ENCODE results near the gene RIC3.

Gene RIC3

DNA sequence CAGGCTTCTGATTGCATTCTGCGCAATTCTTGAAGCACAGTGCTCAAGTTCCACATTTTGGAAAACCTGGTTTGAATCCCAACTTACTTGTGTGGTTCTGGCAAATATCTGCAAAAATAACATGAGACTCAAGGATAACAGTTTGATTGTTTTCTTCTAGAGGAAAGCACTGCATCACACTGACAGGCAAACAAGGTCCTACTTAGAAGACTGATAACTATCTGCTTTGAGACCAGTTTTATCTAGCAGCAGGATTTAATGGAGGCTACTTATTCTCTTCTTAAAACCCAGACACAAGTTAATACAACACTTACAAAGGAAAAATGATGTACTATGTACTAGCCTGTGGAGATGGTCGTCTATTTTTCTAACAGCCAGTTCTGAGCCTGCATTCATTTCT, 41.4 kb downstream of the RIC3 start:
- DNase-seq (ENCODE audit: low spot score): no peak
- TF ChIP-seq CTCF (IDR thresholded peaks at IDR 0.05; ENCODE audit: extremely low read depth, insufficient read depth, missing control alignments): no peak
- in situ Hi-C loops (cut with MboI; ENCODE audit: low pct_unique_long_range_greater_than_20kb, low sequenced_read_pairs, unreplicated experiment): no loop called here

- no peak for DNase-seq (ENCODE audit: low spot score)
- no peak for TF ChIP-seq CTCF (IDR thresholded peaks at IDR 0.05; ENCODE audit: extremely low read depth, insufficient read depth, missing control alignments)
- in situ Hi-C loops (cut with MboI; ENCODE audit: low pct_unique_long_range_greater_than_20kb, low sequenced_read_pairs, unreplicated experiment): no loop called here
Observed at GRCh38 chr11:8126649-8127289, 42.1 kb downstream of the RIC3 start.

DNA sequence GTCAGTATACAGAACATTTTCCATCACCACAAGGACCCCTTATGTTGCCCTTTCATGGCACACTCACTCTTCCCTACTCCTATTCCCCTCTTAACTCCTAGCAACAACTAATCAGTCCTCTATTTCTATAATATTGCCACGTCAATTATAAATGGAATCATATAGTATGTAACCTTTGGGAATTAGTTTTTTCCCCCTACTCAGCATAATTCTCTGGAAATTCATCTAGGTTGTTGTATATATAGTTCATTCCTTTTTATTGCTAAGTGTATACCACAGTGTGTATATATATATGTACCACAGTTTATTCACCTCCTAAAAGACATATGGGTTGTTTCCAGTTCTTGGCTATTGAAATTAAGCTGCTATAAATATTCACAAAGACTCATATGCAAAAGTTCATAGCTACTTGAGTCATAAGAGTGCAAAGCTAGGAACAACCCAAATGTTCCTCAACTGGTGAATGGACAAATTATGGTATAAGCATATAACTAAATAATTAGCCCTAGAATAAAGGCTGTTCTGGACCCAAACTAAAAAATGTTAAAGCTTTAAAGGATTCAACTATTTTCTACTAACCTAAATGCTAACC, 46.6 kb downstream of the RIC3 start:
- in situ Hi-C loops (cut with MboI; ENCODE audit: low pct_unique_long_range_greater_than_20kb, low sequenced_read_pairs, unreplicated experiment): no loop called here
- no peak for TF ChIP-seq CTCF (IDR thresholded peaks at IDR 0.05; ENCODE audit: extremely low read depth, insufficient read depth, missing control alignments)
- DNase-seq (ENCODE audit: low spot score): no peak

DNA sequence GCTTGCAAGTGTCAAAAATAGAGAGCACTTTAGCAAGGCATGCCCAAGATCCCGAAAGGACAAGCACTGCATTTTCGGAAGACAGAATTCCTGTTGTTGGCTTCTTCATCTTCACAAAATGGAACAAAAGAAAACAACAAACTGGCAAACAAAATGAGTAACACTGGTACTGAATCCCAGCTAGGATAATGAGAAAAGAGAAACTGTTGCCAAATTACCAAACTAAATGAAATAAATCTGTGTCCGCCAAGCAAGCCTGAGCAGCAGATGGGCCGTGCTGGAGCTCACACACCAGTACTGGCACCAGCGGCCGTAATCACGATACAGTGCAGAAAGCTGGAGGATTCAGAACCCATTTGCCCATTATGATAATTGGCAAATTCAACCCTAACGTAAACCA, 57.2 kb downstream of the RIC3 start:
- TF ChIP-seq CTCF (IDR thresholded peaks at IDR 0.05; ENCODE audit: extremely low read depth, insufficient read depth, missing control alignments): no peak
- in situ Hi-C loops (cut with MboI; ENCODE audit: low pct_unique_long_range_greater_than_20kb, low sequenced_read_pairs, unreplicated experiment): no loop called here

DNA sequence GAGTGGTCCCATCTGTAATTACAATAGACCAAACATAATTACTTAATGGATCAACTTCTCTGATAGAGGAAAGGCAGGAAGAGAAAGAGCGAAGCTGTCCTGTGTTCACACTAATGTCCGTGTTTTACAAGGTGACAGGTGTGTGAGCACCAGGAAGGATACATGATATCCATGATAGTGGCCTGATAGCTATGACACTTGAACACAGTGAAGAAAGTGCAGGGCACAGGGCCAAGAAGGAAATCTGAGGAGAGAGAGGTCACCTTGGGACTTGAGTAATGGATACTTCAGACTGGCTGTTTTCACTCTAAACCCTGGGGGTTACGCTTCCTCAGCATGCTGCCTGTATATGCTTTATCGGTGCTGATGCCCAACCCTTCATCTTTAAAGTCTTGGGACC, 58.4 kb downstream of the RIC3 start:
- no peak for TF ChIP-seq CTCF (IDR thresholded peaks at IDR 0.05; ENCODE audit: extremely low read depth, insufficient read depth, missing control alignments)
- no peak for DNase-seq (ENCODE audit: low spot score)
- in situ Hi-C loops (cut with MboI; ENCODE audit: low pct_unique_long_range_greater_than_20kb, low sequenced_read_pairs, unreplicated experiment): no loop called here

More for the DNA sequence above, 57.2 kb downstream of the RIC3 start:
- DNase-seq (ENCODE audit: low spot score): no peak

GRCh38 chr11:8109675-8110074, 59.1 kb downstream of the RIC3 start:
- TF ChIP-seq CTCF (IDR thresholded peaks at IDR 0.05; ENCODE audit: extremely low read depth, insufficient read depth, missing control alignments): no peak
- in situ Hi-C loops (cut with MboI; ENCODE audit: low pct_unique_long_range_greater_than_20kb, low sequenced_read_pairs, unreplicated experiment): no loop called here
- DNase-seq (ENCODE audit: low spot score): no peak

Data from GM13977 (cell line).